NCI-H1417 (cell line): ENCODE results near the gene ADTRP.

Experiments
- DNase-seq, 3 experiments: peaks; one replicate each; lab custom pipeline; 2025; lab: John Stamatoyannopoulos, UW

The ADTRP gene

DNA sequence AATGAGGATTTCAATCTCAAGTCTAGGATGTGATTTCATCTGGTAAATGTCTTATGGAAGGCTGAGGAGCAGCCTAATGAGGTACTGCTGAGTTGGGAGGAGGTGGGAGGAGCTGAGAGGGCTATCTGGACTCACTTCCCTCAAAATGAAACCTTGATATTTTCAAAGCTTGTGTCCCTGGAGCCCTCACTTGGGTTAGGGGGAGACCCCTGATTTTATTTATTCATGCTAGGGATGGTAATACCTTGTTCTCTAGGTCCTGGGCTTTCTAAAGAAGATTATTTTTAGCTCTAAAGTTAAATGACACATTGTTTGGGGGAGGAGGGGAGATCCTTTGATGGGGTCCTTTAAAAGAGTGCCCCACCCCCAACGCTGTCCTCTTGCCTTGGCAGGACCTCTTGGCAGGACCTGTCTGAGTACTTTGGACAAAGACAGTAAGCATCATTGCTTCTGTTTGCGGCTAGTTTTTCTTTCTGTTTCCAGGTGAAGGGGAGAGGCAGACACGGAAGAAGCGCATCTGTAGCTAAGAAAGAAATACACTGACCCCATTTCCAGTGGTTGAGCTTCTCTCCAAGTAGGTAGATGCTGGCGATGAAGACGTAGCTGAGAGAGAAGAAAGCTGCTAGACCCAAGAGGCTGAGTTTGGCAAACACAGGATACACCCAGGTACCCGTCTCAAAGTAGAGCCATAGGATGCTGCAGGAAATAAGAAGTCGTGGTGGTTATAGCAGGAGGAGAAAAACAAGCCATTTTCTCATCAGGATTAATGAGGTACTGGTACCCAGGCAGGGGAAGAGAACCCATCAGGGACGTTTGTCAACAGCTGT, 55.6 kb downstream of the ADTRP start:
- no peak for DNase-seq

DNA sequence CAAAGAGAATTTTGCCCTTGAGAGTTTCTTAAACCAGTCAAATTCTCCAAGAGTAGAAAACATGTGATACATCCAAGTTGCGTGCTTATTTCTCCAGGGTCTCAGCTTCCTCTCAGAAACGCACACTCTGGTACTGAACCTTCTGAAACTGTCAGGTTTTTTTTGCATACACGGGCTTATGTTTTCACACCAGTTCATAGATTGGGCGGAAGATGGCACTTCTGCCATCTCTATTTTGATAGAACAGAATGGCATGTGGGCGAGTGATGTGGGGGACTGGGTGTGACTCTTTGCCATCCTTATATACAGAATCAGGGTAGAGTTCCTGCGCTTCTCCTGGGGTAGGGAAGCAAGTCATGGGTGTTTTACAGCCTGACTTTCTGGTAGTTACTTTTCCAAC, 56.4 kb downstream of the ADTRP start:
- no peak for DNase-seq

DNA sequence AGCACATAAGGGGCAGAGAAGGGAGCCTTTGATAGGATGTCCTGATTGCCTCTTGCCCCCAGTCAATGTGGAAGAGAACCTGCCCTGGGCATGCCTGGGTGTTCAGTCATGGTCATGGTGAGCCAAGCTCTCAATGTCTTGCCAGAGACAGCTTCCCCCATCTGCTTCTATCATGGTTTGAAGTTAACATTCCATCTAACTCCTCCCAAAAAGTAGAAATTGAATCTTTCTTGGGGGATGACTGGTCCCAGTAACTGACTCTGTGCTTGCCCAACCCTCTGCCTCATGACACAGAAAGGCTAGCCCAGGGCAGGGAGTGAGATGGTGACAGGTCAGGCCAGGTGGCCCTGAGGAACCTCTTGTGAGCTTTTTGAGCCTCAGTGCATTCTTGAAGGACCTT, 60.1 kb downstream of the ADTRP start:
- DNase-seq = no peak

GRCh38 chr6:11718031-11718430, 60.6 kb downstream of the ADTRP start:
- no peak for DNase-seq

DNA sequence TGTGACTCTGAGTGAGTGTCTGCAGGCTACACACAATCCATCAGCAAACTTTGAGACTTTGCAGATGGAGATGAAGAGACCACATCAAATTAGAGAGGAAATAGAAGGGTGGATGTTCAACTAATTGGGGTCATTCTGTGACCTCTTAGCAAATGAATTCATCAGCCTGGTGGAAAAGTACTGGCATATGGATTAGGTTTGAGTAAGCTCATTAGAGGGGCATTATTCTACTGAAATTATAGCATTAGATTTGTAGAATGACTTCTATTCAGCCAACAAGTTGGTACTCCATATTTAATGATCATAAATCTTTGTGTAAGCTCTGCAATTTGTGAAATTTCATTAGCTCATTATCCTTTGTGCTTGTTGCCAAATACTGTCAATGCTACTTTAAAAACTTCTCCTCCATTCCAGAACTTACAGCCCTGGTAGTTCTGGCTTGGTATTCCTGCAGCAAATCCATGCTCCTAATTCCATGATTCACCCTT, 63.8 kb downstream of the ADTRP start:
- no peak for DNase-seq

GRCh38 chr6:11714116-11714797, 64.3 kb downstream of the ADTRP start:
- no peak for DNase-seq

DNA sequence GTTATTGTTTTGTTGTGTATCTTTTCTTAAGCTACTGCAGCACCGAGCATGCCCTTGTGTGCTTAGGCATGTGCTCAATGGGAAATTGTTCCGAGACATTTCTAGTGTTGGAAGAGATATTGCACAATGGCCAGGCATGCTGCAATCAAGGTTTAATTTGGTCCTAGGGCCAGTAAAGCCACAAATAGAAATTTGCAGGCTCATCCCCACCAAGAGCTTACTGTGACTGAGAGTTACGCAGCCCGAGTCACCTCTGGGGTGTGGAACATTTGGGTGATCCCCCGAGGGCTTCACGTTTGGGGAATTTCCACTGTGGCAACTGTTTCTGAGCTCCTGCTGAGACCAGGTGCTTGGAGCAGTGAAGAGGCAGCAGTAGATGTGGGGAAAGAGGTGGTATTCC, 65.8 kb downstream of the ADTRP start:
- DNase-seq = no peak

DNA sequence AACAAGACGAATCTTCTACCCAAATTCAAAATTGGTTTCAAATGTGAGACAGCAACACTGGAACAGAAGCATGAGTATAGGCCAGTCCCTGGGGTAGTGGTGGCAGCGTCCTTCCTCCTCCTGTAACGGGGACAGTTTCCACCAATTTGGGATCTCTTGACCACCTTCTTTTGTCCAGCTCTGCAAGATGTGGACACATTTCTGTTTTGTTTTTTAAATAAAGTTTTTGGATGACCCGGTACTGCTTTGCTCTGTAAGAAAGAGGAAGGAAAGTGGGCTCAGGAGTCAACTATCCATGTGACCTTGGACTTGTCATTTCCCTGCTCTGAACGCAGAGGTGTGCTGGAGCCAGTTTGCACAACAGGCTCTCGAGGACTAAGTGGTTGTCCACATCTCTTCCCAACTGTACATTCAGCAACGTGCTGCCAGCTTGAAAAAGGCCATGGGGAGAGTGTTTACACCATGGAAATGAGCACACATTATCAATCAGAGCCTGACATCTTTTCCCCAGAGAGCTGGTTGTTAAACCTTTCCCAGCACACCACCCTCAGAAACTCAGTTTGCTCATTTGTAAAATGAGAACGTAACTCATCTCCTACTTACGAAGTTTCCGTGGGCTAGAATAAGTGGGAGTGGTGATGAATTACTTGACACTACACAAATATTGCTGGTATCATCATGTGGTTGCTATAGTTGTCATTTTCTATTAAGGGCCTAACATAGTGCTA, 66.5 kb downstream of the ADTRP start:
- no peak for DNase-seq

- DNase-seq = peak in 2 of 3 experiments; percentile 57 to 82
Observed at GRCh38 chr6:11711003-11711983, 67.3 kb downstream of the ADTRP start.

DNA sequence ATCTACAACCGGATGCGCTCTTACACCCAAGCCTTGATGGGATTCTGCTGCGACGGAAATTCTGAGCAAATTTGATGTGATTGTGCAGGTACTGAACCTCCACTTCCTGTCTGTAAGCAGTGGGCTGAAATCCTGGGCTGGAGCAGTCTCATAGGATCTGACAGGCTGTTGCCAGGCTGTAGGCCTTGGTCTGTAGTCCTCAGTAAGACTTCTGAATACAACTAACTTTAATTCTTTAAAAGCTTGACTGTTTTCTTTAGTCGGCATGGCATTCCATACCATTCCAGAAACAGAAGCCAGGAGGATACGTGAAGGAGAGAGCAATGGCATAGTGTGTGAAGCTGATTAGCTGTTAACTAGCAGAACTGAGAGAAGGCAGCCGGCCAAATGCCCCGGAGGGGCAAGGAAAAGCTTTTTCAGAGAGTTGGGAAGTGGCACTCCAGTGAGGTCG, 68.3 kb downstream of the ADTRP start:
- DNase-seq = peak in 1 of 3 experiments; percentile 24

- DNase-seq = no peak
Observed at GRCh38 chr6:11706171-11706570, 72.4 kb downstream of the ADTRP start.

DNA sequence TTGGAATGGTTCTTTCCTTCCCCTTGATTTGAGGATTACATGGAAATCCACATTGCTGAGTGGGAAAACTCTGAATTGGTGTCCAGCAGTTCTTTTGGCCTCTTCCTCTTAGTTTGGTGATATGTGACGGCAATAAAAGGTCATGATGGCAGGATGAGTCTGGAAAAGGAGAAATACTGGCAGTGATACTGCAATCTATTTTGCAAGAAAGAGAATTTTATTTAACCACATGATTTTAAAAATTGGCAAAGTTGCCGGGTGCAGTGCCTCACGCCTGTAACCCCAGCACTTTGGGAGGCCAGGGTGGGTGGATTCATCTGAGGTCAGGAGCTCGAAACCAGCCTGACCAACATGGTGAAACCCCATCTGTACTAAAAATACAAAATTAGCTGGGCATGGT, 73.1 kb downstream of the ADTRP start:
- DNase-seq = no peak

GRCh38 chr6:11705069-11705468, 73.5 kb downstream of the ADTRP start:
- DNase-seq = no peak

DNA sequence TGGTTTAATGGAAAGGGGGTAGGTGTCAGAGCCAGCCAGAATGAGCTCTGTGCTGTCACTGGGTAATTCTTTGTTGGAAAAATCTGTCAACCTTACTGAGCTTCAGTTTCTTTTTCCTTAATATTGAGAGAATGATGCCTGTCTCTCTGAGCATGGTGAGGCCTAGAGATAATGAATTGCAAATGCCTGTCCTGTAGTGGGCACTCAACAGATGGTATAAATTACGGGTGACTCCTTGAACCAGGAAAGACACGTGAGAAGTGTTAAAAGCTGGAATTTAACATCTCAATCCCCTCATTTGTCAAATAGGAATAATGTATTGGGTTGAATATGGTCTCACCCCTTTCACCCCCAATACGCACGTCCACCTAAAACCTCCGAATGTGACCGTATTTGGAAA, 74.9 kb downstream of the ADTRP start:
- no peak for DNase-seq

GRCh38 chr6:11702500-11703130, 76.0 kb downstream of the ADTRP start:
- DNase-seq = no peak

DNA sequence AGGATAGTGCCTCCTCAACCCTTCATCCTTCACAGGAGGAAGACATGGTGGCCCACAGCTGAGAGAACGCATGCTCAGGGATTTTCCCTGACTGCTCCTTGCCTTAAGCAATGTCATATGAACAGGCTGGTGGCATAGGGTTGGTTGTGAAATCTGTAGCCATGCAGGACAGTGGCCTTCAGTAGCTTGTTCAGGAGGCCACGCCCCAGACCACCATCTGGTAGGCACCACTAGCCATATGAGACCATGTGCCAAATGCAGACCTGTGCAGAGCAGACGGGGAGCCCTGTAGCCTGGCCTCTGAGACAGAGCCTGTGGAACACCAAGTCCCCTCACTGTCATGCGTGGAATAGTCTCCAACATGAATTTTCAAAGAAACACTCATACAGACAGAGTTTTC, 76.5 kb downstream of the ADTRP start:
- DNase-seq = no peak

GRCh38 chr6:11701573-11701972, 77.0 kb downstream of the ADTRP start:
- no peak for DNase-seq

GRCh38 chr6:11700118-11700718, 78.4 kb downstream of the ADTRP start:
- peak; percentile 10 to 74 (median 53) for DNase-seq

- no peak for DNase-seq
Observed at GRCh38 chr6:11699576-11699975, 79.0 kb downstream of the ADTRP start.
